OCI-LY3 (cell line): ENCODE results near the gene ASCC3.

Experiments
- H2AFZ ChIP-seq: fragments of 200-600, 300-600 bp; shearing (Covaris generic); 2 replicates; pipeline ENCODE4 v1.6.0; 2014; ENCODE audit warnings: antibody characterized with exemption, low read depth, low read length
- H3K27ac ChIP-seq: fragments of 200-600, 300-600 bp; sonication (generic); 2 replicates; pipeline ENCODE4 v1.5.1; 2014; ENCODE audit warnings: mild to moderate bottlenecking, low read length, moderate library complexity, mixed read lengths
- H3K27me3 ChIP-seq: fragments of 200-600, 300-600 bp; sonication (generic); 2 replicates; pipeline ENCODE4 v1.6.1; 2014; ENCODE audit warnings: low read depth, low read length, mixed read lengths
- H3K36me3 ChIP-seq: fragments of 200-600, 300-600 bp; sonication (generic); replicated peaks from 2 replicates; pipeline ENCODE3; 2014; ENCODE audit warnings: low read depth, low read length, mixed read lengths
- H3K4me1 ChIP-seq: fragments of 300-600, 200-600 bp; sonication (generic); 2 replicates; pipeline ENCODE4 v1.6.1; 2014; ENCODE audit warnings: low read length, mixed read lengths
- H3K4me2 ChIP-seq: fragments of 200-600, 300-600 bp; sonication (generic); 2 replicates; pipeline ENCODE4 v1.6.1; 2014; ENCODE audit warnings: low read length, mixed read lengths
- H3K4me3 ChIP-seq: fragments of 300-600, 200-600 bp; sonication (generic); 2 replicates; pipeline ENCODE4 v1.5.1; 2014; ENCODE audit warnings: antibody characterized with exemption, mild to moderate bottlenecking, low read length, moderate library complexity
- H3K79me2 ChIP-seq: fragments of 300-600, 200-600 bp; shearing (Covaris generic); 2 replicates; pipeline ENCODE4 v1.6.1; 2014; ENCODE audit warnings: mild to moderate bottlenecking, low read length, mixed read lengths
- H3K9ac ChIP-seq: fragments of 300-600, 200-600 bp; shearing (Covaris generic); 2 replicates; pipeline ENCODE4 v1.6.0; 2014; ENCODE audit warnings: mild to moderate bottlenecking, low read length, moderate library complexity
- H3K9me3 ChIP-seq: fragments of 200-600, 300-600 bp; shearing (Covaris generic); 2 replicates; pipeline ENCODE4 v1.6.1; 2014; ENCODE audit warnings: low read length, mixed read lengths; ENCODE audit not compliant: insufficient read depth
- H4K20me1 ChIP-seq: fragments of 200-600, 300-600 bp; sonication (generic); 2 replicates; pipeline ENCODE4 v1.6.1; 2016; ENCODE audit warnings: low read length, mixed read lengths; ENCODE audit not compliant: insufficient read depth
- EZH2phosphoT487 ChIP-seq: fragments of 200-600 bp; shearing (Covaris generic); IDR thresholded peaks from 2 replicates; pipeline ENCODE4 v1.6.1; 2018; ENCODE audit warnings: antibody characterized with exemption, mixed run types, low read depth
- TF ChIP-seq, protein P1 (sequence below): fragments of 200-600, 300-600 bp; sonication (generic); IDR thresholded peaks from 2 replicates; pipeline ENCODE4 v1.5.1; 2014; ENCODE audit warnings: antibody characterized with exemption, low read length, low read depth

The ASCC3 gene

DNA sequence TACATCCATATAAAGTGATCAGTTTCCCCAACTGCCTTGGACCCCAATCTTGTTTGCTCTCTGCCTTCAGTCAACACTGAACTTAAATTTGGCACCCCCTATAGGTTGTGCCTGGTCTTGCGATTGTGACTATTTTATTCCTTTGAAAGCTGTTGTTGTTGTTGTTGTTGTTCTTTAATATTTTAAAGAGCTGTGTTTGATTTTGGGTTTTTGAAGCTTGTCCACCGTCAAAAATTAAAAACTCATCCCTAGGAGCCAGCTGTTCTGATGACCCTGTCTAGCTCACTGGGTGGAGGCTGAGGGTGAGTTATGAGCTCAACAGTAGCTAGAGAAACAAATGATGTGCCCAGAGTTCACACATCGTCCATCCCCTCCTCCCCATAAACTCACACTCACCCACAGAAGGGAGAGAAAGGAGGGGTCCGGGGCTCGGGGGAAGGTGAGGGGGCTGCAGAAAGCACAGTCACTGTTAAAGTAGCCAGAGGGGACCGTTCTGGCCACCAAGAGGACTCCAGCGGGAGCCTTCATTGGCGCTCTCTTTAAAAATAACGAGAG lies 420.4 kb downstream of the ASCC3 start:
- Histone ChIP-seq H3K79me2 (no peaks in the 10 kb centered on the region), H3K4me3 (no peak overlapping the region), H2AFZ (no peak overlapping the region), H3K9ac (no peak overlapping the region), H3K4me2 (no peak overlapping the region), H3K9me3 (no peaks in the 10 kb centered on the region), H3K36me3 (no peaks in the 10 kb centered on the region), H4K20me1 (no peaks in the 10 kb centered on the region), H3K27me3 (no peaks in the 10 kb centered on the region), H3K27ac (no peak overlapping the region), H3K4me1 (no peaks in the 10 kb centered on the region)
- TF ChIP-seq, protein P1, sequence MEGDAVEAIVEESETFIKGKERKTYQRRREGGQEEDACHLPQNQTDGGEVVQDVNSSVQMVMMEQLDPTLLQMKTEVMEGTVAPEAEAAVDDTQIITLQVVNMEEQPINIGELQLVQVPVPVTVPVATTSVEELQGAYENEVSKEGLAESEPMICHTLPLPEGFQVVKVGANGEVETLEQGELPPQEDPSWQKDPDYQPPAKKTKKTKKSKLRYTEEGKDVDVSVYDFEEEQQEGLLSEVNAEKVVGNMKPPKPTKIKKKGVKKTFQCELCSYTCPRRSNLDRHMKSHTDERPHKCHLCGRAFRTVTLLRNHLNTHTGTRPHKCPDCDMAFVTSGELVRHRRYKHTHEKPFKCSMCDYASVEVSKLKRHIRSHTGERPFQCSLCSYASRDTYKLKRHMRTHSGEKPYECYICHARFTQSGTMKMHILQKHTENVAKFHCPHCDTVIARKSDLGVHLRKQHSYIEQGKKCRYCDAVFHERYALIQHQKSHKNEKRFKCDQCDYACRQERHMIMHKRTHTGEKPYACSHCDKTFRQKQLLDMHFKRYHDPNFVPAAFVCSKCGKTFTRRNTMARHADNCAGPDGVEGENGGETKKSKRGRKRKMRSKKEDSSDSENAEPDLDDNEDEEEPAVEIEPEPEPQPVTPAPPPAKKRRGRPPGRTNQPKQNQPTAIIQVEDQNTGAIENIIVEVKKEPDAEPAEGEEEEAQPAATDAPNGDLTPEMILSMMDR = peak; percentile 29
- TF ChIP-seq EZH2phosphoT487 = no peak

DNA sequence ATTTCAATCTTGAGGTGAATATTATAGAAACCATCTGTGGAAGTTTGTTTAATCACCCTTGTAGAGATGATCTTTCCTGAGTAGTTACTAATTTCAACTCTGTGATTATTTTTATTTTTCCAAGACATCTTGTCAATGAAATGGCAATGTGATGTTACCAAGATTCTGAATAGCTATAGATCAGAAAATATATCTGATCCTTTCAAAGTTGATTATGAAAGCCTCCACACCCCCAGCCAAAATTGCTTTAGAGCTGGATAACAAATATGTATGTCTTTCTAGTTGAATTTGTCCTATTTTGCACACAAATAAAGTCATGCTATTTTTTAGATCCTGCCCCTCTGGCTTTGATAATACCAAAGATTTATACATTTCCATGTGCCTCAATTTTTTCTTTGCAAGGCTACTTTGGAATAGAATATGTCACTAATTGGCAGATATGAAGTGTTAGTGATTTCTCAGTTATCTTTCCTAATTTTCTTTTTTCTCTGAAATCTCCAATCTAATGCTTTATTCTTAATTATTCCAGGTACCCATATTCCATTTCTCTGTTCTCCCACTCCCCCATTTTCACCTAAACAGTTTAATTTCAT lies 421.4 kb downstream of the ASCC3 start:
- Histone ChIP-seq H2AFZ (no peak overlapping the region), H3K4me3 (no peak overlapping the region), H3K9ac (no peak overlapping the region), H3K79me2 (no peaks in the 10 kb centered on the region), H3K9me3 (no peaks in the 10 kb centered on the region), H3K27me3 (no peaks in the 10 kb centered on the region), H4K20me1 (no peaks in the 10 kb centered on the region), H3K4me2 (no peak overlapping the region), H3K36me3 (no peaks in the 10 kb centered on the region), H3K27ac (no peak overlapping the region), H3K4me1 (no peaks in the 10 kb centered on the region)
- TF ChIP-seq, protein P1 = no peak
- no peak for TF ChIP-seq EZH2phosphoT487

DNA sequence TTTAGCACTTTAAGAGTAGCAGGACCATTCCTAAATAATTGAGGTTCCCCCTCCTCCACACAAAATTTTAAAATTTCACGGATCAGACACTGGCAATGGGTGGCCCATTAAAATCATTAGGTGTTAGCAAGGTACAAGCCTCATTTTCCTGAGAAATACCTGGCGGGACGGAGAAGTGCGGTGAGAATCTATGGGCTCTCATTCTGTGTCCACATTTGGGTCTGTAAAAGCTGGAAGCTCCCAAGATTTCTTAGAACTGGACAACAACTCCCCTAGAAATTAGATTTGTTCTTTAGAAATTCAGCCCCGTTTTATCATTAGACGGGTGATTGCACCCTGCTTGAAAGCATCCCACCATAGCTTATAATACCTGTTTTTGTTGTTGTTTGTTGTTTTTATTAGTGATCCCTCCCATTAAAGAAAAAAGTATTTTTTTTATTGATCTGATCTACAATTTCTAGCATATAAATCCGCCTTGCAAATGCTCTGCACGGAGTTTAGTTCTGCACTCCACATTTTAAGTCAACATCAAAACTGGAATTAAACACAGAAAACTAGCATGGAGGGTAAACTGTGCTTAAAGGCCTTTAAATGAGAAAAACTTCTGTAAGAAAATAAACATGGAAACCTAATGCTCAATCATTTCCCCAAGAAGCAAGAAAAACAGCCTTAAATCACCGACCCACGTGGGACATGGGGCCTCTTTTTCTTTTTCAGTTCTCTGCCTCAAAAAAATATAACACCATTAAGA lies 422.1 kb downstream of the ASCC3 start:
- Histone ChIP-seq H3K4me1 (no peaks in the 10 kb centered on the region), H3K9me3 (no peaks in the 10 kb centered on the region), H2AFZ (no peak overlapping the region), H3K27me3 (no peaks in the 10 kb centered on the region), H3K4me3 (no peak overlapping the region), H4K20me1 (no peaks in the 10 kb centered on the region), H3K9ac (no peak overlapping the region), H3K27ac (no peak overlapping the region), H3K79me2 (no peaks in the 10 kb centered on the region), H3K36me3 (no peaks in the 10 kb centered on the region), H3K4me2 (no peak overlapping the region)
- TF ChIP-seq, protein P1 = no peak
- no peak for TF ChIP-seq EZH2phosphoT487
